ENCODE data around the gene ANKRD40.

DNA sequence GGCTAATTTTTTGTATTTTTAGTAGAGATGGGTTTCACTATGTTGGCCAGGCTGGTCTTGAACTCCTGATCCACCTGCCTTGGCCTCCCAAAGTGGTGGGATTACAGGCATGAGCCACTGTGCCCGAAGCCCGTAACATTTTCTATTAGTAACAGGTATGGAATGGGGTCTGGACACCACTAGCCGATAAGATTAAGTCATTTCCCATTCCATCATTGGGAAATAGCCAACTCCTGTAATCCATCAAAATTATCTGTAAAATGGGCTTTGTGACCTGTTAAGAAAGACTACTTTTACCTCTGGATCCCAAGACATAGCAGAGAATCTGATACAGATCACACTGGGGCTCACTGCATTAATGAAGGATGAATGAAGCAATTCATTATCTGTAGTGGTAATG lies 7.8 kb upstream of the ANKRD40 start:
- no peak for TF ChIP-seq EZH2phosphoT487 (IDR thresholded peaks at IDR 0.05)
- TF ChIP-seq CTCF (IDR thresholded peaks at IDR 0.05) = no peak
- TF ChIP-seq EZH2 (IDR thresholded peaks at IDR 0.05) = no peak
